NOMO-1 (cell line): Measurements from ENCODE around the gene KRTAP2-4.
"Not testable (repeated sequence)": the region's sequence is repeated elsewhere in the genome, so short reads cannot be mapped to it uniquely, and the experiment has no call there.

Source experiments
- DNase-seq, 2 experiments: peaks; one replicate each; lab custom pipeline; 2025; ENCODE audit not compliant: unreplicated experiment in 2 of 2; lab: John Stamatoyannopoulos, UW

The KRTAP2-4 gene

GRCh38 chr17:41073676-41074075 is 8.0 kb upstream of the KRTAP2-4 start:
- DNase-seq, result no peak

DNA sequence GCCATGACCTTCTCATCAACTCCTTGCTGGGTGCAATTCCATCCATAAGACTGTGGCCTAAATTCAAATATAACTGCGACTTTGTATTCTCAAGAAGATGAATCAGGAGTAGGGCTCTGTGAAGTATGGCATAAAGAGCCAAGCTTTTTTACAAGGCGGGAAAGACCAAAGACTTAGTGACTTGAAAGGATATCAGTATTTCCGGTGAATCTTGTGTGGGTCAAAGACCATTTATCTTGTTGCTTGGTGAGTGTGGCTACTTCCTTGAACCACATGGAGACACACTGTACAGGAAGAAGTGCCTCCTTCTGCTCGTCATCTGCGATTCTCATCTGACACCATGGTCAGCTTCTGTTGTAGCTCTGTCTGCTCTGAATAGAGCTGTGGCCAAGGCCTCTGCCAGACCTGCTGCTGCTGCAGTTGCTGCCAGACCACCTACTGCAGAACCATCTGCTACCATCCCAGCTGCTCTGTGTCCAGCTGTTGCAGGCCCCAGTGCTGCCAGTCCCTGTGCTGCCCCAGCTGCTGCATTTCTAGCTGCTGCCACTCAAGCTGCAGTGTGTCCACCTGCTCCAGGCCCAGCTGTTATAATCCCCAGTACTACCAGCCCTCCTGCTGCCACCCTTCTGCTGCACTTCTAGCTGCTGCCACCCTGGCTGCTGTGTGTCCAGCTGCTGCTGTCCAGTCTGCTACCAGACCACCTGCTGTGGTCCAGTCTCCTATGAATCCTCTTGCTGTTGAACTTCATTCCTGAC is 6.1 kb upstream of the KRTAP2-4 start:
- DNase-seq, result no peak

GRCh38 chr17:41069031-41069430 is 3.4 kb upstream of the KRTAP2-4 start:
- DNase-seq, result peak in 1 of 2 experiments; percentile 56

- DNase-seq, result no peak
These were observed 1.6 kb upstream of the KRTAP2-4 start for GRCh38 chr17:41067281-41067680.

DNA sequence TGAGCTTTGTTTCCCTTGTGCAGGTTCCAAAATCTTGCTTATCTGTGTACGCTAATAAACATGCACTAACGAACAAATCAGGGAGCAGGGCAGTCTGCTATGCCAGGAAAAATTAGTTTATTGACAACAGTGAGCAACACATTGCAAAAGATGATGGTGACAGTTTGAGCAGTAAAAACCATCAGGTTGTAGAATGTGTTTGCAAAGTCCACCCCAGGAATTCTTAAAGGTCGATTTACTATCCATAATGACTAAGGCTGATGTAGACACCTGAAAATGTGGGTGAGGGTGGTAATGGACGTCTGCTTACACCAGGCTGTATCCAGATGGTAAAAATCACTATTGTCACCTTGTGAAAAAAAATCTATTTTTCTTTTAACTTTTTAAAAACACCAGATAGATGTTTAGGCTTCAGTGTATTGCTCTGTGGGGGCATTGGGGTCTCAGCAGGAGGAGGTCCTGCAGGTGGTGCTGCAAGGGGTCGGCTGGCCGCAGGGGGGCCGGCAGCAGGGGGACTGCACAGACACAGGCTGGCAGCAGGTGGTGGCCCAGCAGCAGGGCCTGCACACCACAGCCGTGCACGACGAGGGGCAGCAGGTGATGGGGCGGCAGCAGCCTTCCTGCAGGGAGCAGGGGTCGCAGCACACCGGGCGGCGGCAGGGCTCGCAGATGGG is 526 bp downstream of the KRTAP2-4 start:
- not testable (repeated sequence) for DNase-seq

DNA sequence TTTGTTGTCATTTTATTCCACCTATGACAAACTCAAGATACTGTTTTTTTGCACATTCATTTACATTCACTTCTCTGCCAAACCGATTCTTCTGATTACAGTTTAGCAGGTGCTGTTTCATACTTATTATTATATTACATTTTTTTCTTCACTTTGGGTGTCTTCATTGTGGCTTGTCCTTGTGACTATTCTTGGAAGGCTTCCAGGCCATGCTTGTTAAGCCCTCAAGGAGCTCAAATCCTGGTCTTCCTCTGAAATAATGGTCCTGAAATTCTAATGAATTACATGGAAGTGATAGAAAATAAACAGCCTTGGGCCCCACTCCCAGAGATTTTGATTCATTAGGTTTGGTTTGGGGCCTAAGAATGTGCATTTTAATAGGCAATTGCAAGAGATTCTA is 1.4 kb downstream of the KRTAP2-4 start:
- no peak for DNase-seq

DNA sequence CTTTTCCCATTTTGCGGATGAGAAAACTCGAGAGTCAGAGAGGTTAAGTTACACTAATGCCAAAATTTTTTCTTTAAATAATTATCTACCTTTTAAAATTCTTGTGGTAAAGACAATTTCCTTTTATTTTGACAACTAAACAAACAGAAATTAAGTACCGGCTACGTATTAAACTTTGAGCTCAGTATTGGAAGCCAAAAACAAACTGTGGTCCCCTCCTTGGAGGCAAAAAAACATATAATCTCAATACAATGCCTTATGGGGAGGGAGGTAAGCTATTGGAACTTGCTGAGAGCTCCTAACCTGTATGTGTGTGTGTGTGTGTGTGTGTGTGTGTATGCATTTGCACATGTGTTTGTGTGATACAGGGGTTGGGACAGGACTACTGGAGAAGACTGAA is 2.2 kb downstream of the KRTAP2-4 start:
- DNase-seq, result no peak

DNA sequence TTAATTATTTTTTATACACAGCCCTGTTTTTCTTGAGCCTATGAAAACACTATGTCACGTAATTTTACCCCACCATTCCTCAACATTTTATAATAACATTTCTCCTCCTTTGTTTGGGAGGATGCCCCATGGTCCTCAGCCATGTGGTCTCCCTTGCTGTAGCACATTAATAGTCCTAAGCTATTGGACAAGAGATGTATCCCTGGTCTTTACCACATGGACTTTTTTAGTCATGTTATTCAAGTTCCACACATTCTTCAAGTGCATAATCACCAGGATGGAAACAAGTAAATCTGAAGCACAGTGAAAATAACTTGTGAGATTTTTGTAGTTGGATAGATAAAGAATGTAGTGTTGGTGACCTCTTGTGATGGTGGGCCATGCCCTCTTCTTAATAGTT is 3.7 kb downstream of the KRTAP2-4 start:
- DNase-seq, result no peak

GRCh38 chr17:41060052-41060604 is 5.6 kb downstream of the KRTAP2-4 start, which contains the start of gene KRTAP2-3:
Gene KRTAP2-3, minus strand, starts transcription at chr17:41060114. Its CDS starts 64 bp downstream, at chr17:41060050.
- no peak for DNase-seq

DNA sequence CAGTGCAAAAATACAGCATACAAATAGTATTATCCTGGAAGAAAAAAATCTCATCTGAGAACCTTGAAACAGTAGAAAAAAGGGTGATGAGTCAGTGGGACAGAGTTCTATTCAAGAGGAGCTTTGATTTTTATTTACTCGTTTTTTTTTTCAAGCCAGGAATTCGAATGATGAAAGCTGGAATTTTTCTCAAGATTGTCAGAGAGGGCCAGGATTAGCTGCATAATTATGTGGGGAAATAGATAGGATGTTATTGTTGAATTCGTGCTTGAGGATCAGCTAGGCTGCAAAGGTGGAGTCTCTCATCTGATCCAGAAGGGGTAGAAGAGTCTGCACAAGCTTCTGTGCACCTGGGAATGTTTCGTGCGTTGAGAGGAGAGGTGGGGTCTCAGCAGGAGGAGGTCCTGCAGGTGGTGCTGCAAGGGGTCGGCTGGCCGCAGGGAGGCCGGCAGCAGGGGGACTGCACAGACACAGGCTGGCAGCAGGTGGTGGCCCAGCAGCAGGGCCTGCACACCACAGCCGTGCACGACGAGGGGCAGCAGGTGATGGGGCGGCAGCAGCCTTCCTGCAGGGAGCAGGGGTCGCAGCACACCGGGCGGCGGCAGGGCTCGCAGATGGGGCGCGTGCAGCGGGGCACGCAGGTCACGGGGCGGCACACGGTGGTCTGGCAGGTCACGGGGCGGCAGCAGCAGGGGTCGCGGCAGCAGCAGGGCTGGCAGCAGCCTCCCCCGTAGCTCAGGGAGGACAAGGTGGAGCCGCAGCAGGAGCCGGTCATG is 6.2 kb downstream of the KRTAP2-4 start:
- not testable (repeated sequence) for DNase-seq

DNA sequence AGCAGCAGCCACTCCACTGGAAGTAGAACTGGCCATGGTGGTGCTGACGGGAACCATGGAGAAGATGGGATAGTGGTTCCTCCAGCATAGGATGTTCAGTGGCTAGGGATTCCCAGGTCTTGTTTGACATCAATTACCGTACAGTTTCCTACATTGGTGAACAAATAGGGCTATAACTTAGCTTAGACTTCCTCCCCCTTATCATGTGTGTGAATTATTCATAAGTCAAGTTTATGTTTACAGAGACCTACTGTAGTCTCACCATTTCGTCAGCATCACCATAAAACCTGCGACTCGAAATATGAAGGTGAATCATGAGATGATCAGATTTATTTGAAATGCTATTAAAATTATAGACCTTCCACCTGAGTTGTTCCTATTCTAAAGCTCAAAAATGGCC is 6.9 kb downstream of the KRTAP2-4 start:
- DNase-seq, result no peak

- DNase-seq, result no peak
These were observed 8.1 kb downstream of the KRTAP2-4 start for GRCh38 chr17:41057547-41057946.

- DNase-seq, result not testable (repeated sequence)
These were observed 10.5 kb downstream of the KRTAP2-4 start, which contains the start of gene KRTAP2-2 for GRCh38 chr17:41055130-41055529. Gene KRTAP2-2, minus strand, starts transcription at chr17:41055230. Its CDS starts 19 bp downstream, at chr17:41055211.

DNA sequence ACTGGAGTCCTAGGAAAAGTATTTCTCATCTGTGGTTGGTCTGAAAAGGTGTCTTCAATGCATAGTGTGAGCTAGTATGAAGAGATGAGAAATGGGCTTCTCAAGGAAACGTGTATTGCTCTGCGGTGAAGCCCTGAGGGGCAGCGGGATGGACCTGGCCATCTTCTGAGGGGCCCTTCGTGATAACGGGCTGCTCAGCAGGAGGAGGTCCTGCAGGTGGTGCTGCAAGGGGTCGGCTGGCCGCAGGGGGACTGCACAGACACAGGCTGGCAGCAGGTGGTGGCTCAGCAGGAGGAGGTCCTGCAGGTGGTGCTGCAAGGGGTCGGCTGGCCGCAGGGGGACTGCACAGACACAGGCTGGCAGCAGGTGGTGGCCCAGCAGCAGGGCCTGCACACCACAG is 11.1 kb downstream of the KRTAP2-4 start:
- not testable (repeated sequence) for DNase-seq

DNA sequence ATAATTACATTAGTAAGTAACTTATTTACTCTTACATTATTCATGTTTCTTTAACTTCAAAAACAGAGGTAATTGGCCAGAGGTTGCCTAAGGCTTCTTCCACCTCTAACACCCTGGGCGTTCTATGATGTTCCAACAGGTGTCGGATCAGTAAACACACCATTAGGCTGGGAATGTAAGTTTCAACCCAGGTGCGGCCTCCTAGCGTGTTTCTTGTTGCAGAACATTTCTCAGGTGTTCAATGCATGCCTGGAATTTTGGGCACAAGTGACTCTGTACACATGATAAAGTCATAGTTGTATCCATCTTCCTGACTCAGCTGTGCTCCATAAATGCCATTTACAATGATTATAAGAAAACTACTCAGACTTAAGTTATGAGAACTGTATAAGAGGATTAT is 11.7 kb downstream of the KRTAP2-4 start:
- no peak for DNase-seq

GRCh38 chr17:41052566-41052965 is 13.1 kb downstream of the KRTAP2-4 start:
- no peak for DNase-seq

DNA sequence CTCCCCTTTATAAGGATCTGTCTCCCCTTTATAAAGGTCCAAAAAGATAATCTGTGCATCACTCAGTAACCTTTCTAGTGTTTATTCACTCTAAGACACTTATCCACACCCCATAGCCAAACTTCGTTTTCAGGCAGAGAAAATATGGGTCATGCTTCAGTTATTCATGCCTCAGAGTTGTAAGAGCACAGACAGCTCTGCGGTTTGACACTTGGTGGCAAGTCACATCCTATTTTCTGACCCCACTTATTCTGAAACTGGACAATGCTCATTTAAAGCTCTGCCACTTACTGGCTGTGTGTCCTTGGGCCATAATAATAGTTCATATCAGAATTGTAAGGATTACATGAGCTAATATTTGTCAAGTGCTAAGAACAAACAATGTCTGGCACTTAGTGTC is 16.6 kb downstream of the KRTAP2-4 start:
- DNase-seq, result no peak

DNA sequence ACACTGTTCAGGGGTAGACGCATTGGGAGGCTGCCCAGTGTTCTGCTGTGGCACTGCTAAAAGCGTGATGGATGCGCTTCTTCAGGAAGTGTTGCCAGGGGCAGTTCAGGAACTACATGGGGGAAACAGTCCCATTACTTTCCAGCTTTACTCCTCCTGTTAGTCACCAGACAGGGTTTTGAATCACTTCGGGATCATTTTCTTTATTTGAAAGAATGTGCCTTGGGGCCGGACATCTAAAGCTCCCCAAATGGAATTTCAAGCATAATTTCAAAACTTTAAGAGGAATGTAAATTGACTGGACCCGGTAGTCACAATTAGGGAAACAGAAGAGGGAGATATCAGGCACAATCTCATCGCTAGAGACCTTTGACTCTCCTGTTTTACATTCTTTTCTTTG is 17.2 kb downstream of the KRTAP2-4 start:
- no peak for DNase-seq

- not testable (repeated sequence) for DNase-seq
These were observed 18.8 kb downstream of the KRTAP2-4 start, which contains the start of gene KRTAP2-1 for GRCh38 chr17:41046735-41047465. Gene KRTAP2-1, minus strand, starts transcription at chr17:41047316. Its CDS starts 49 bp downstream, at chr17:41047267.

GRCh38 chr17:41042953-41043352 is 22.7 kb downstream of the KRTAP2-4 start:
- no peak for DNase-seq
